ENCODE data around the gene MGAT4D. TPM values are rescaled to one million over a fixed set of nuclear protein-coding genes. Genes with fewer than 3 reads are reported as not detected.
A peak's percentile ranks its signal among the peaks of the same experiment; 100 is the strongest.
"Not testable (repeated sequence)": the region's sequence is repeated elsewhere in the genome, so short reads cannot be mapped to it uniquely, and the experiment has no call there.

The MGAT4D gene
- total RNA-seq, 3 donors from 2014 or later (not counting 1 experiment from before 2014, with no cell fraction given), result not detected

GRCh38 chr4:140423106-140423505 lies 75.0 kb downstream of the MGAT4D start:
- Histone ChIP-seq H3K4me1 (ENCODE audit: control insufficient read depth, insufficient read depth, low read length) (peaks cover 11% of the 10 kb centered on the region), H3K27me3 (ENCODE audit: control insufficient read depth, insufficient read depth, low read length) (peaks cover 9% of the 10 kb centered on the region), H3K27ac (ENCODE audit: low read length) (no peak overlapping the region), H3K9me3 (ENCODE audit: control insufficient read depth, insufficient read depth, low read length) (no peaks in the 10 kb centered on the region), H3K36me3 (ENCODE audit: control insufficient read depth, insufficient read depth, low read length) (no peaks in the 10 kb centered on the region), H3K4me3 (ENCODE audit: low read length) (no peak overlapping the region)
- Mint-ChIP-seq H3K4me3 (no peak overlapping the region), H3K27ac (no peak overlapping the region), H3K27me3 (ENCODE audit: low read depth in 2 of 2) (peaks cover 26 to 45% of the 10 kb centered on the region in 2 donors), H3K4me1 (peaks cover 5 to 6% of the 10 kb centered on the region in 2 donors), H3K36me3 (no peaks in the 10 kb centered on the region), H3K9me3 (no peaks in the 10 kb centered on the region)
- intact Hi-C loops (cut with micrococcal nuclease), result no loop called here
- DNase-seq (no peak), ATAC-seq (no peak)
- TF ChIP-seq, protein P1, sequence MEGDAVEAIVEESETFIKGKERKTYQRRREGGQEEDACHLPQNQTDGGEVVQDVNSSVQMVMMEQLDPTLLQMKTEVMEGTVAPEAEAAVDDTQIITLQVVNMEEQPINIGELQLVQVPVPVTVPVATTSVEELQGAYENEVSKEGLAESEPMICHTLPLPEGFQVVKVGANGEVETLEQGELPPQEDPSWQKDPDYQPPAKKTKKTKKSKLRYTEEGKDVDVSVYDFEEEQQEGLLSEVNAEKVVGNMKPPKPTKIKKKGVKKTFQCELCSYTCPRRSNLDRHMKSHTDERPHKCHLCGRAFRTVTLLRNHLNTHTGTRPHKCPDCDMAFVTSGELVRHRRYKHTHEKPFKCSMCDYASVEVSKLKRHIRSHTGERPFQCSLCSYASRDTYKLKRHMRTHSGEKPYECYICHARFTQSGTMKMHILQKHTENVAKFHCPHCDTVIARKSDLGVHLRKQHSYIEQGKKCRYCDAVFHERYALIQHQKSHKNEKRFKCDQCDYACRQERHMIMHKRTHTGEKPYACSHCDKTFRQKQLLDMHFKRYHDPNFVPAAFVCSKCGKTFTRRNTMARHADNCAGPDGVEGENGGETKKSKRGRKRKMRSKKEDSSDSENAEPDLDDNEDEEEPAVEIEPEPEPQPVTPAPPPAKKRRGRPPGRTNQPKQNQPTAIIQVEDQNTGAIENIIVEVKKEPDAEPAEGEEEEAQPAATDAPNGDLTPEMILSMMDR (IDR thresholded peaks at IDR 0.05), result no peak

GRCh38 chr4:140413130-140413969 lies 84.7 kb downstream of the MGAT4D start:
- DNase-seq; H3K36me3 Mint-ChIP-seq; H3K9me3 Mint-ChIP-seq; H3K4me3 Mint-ChIP-seq; H3K27me3 ChIP-seq (ENCODE audit: control insufficient read depth, insufficient read depth, low read length); H3K4me1 Mint-ChIP-seq; intact Hi-C loops (cut with micrococcal nuclease); H3K27ac Mint-ChIP-seq; H3K9me3 ChIP-seq (ENCODE audit: control insufficient read depth, insufficient read depth, low read length); H3K4me3 ChIP-seq (ENCODE audit: low read length); H3K36me3 ChIP-seq (ENCODE audit: control insufficient read depth, insufficient read depth, low read length); H3K4me1 ChIP-seq (ENCODE audit: control insufficient read depth, insufficient read depth, low read length); H3K27ac ChIP-seq (ENCODE audit: low read length); ATAC-seq; H3K27me3 Mint-ChIP-seq (ENCODE audit: low read depth in 2 of 2): not testable (repeated sequence)
- 96% methylated on average over 23 of the region's 32 CpGs for WGBS (ENCODE audit: insufficient coverage)

DNA sequence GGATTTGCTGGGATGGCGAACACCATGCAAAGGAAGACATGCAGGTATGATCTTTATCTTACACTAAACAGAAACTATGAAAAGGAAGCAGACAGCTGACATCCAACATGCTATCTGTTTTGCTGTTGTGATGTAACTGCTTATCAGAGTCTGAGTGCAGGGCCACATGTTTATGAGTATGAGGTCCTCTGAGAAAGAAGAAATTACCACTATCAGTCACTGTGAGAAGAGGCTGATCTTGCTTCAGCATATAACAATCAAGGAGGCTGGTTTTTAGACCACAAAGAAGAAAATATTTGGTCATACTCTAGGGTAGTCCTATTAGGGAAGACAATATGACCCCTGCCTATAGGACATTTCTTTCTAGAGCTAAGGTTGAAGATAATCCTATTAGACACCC lies 89.1 kb downstream of the MGAT4D start:
- Histone ChIP-seq H3K4me3 (ENCODE audit: low read length) (no peak overlapping the region), H3K36me3 (ENCODE audit: control insufficient read depth, insufficient read depth, low read length) (no peaks in the 10 kb centered on the region), H3K9me3 (ENCODE audit: control insufficient read depth, insufficient read depth, low read length) (no peaks in the 10 kb centered on the region), H3K4me1 (ENCODE audit: control insufficient read depth, insufficient read depth, low read length) (no peaks in the 10 kb centered on the region), H3K27ac (ENCODE audit: low read length) (no peak overlapping the region), H3K27me3 (ENCODE audit: control insufficient read depth, insufficient read depth, low read length) (no peaks in the 10 kb centered on the region)
- ATAC-seq, result peak in 1 of 3 donors; percentile 72
- Mint-ChIP-seq H3K36me3 (no peaks in the 10 kb centered on the region), H3K4me1 (no peaks in the 10 kb centered on the region), H3K9me3 (no peaks in the 10 kb centered on the region), H3K27me3 (ENCODE audit: low read depth in 2 of 2) (peaks cover 3 to 13% of the 10 kb centered on the region in 2 donors), H3K4me3 (no peak overlapping the region), H3K27ac (no peak overlapping the region)
- intact Hi-C loops (cut with micrococcal nuclease), result no loop called here
- TF ChIP-seq, protein P1 (IDR thresholded peaks at IDR 0.05), result no peak
- no peak for DNase-seq
- no CpG with 5 or more reads among the region's 1 CpG for WGBS (ENCODE audit: insufficient coverage)

GRCh38 chr4:140406292-140406691 lies 91.8 kb downstream of the MGAT4D start:
- no peaks in the 10 kb centered on the region for H3K4me1 Mint-ChIP-seq
- Histone ChIP-seq H3K27ac (ENCODE audit: low read length) (no peak overlapping the region), H3K4me3 (ENCODE audit: low read length) (no peak overlapping the region), H3K27me3 (ENCODE audit: control insufficient read depth, insufficient read depth, low read length) (peaks cover under 1% of the 10 kb centered on the region), H3K4me1 (ENCODE audit: control insufficient read depth, insufficient read depth, low read length) (no peaks in the 10 kb centered on the region), H3K36me3 (ENCODE audit: control insufficient read depth, insufficient read depth, low read length) (no peaks in the 10 kb centered on the region), H3K9me3 (ENCODE audit: control insufficient read depth, insufficient read depth, low read length) (no peaks in the 10 kb centered on the region)
- no peak overlapping the region for H3K4me3 Mint-ChIP-seq
- intact Hi-C loops (cut with micrococcal nuclease), result no loop called here
- ATAC-seq (no peak), DNase-seq (no peak)
- H3K36me3 Mint-ChIP-seq, result no peaks in the 10 kb centered on the region
- H3K27ac Mint-ChIP-seq, result no peak overlapping the region
- no peaks in the 10 kb centered on the region for H3K9me3 Mint-ChIP-seq
- TF ChIP-seq, protein P1 (IDR thresholded peaks at IDR 0.05), result no peak
- H3K27me3 Mint-ChIP-seq (ENCODE audit: low read depth in 2 of 2), result peaks cover 3 to 15% of the 10 kb centered on the region in 2 donors

Data from natural killer cell (primary cell).